ENCODE data around the gene GPR139.

The GPR139 gene

DNA sequence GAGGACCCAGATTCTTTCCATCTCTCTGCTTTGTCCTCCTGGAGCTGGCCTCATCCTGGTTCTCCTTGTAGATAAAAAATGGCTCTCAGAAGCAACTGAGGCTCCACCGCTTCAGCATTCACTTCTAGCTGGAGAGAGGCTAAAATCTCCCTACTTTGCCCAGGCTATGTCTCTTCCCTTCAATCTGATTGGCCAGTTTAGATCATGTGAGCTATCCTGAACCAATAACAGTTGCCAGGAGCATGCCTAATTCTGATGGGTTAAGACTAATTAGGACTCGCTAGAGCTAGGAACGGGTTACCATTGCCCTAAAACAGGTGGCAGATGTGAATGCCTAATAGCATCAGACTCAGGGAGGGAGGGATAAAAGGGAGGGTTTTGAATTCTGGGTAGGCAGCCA is 89.6 kb downstream of the GPR139 start:
- Mint-ChIP-seq H3K4me1 (no peaks in the 10 kb centered on the region), H3K36me3 (no peaks in the 10 kb centered on the region), H3K9me3 (peaks cover 0 to 5% of the 10 kb centered on the region in 2 donors), H3K27me3 (peaks cover 5 to 11% of the 10 kb centered on the region in 2 donors), H3K4me3 (no peak overlapping the region), H3K27ac (no peak overlapping the region)
- ATAC-seq (replicated peaks) = no peak
- no peak for DNase-seq

All from stimulated activated naive B cell treated with anti-CD40 and anti-IgM and Interleukin-4, amounts not matched to agents 10 μg/mL and 1 μg/mL and 100 μg/mL, for 72 hours (primary cell).